T47D (cell line): Measurements from ENCODE around the gene CCRL2.
A peak's percentile ranks its signal among the peaks of the same experiment; 100 is the strongest.

Experiments
- DNase-seq, 2 experiments: peaks; one replicate each; pipeline versions ENCODE4 v3.0.0 to v3.0.0-alpha.2; 2011 to 2012; ENCODE audit warnings: low read depth in 1 of 2, low spot score in 1 of 2
- JUND ChIP-seq: IDR thresholded peaks from 2 replicates; pipeline ENCODE4 v1.6.1; 2012; ENCODE audit warnings: low read depth
- in situ Hi-C: cut with HindIII; loops from 2 replicates; pipeline ENCODE4 v1.10.0; 2016; ENCODE audit warnings: low sequenced_read_pairs, low pct_unique_long_range_greater_than_20kb

Gene CCRL2

DNA sequence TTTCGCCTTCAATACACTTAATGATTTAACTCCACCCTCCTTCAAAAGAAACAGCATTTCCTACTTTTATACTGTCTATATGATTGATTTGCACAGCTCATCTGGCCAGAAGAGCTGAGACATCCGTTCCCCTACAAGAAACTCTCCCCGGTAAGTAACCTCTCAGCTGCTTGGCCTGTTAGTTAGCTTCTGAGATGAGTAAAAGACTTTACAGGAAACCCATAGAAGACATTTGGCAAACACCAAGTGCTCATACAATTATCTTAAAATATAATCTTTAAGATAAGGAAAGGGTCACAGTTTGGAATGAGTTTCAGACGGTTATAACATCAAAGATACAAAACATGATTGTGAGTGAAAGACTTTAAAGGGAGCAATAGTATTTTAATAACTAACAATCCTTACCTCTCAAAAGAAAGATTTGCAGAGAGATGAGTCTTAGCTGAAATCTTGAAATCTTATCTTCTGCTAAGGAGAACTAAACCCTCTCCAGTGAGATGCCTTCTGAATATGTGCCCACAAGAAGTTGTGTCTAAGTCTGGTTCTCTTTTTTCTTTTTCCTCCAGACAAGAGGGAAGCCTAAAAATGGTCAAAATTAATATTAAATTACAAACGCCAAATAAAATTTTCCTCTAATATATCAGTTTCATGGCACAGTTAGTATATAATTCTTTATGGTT, 36.1 kb upstream of the CCRL2 start, which contains the start of gene CCR5:
TSS of gene CCR5 (plus strand) at position 108 of the 680 bp plus-strand sequence. CDS start 1,957 bp downstream, outside the sequence.
- in situ Hi-C loops, result no loop called here
- DNase-seq, result no peak
- TF ChIP-seq JUND, result no peak

DNA sequence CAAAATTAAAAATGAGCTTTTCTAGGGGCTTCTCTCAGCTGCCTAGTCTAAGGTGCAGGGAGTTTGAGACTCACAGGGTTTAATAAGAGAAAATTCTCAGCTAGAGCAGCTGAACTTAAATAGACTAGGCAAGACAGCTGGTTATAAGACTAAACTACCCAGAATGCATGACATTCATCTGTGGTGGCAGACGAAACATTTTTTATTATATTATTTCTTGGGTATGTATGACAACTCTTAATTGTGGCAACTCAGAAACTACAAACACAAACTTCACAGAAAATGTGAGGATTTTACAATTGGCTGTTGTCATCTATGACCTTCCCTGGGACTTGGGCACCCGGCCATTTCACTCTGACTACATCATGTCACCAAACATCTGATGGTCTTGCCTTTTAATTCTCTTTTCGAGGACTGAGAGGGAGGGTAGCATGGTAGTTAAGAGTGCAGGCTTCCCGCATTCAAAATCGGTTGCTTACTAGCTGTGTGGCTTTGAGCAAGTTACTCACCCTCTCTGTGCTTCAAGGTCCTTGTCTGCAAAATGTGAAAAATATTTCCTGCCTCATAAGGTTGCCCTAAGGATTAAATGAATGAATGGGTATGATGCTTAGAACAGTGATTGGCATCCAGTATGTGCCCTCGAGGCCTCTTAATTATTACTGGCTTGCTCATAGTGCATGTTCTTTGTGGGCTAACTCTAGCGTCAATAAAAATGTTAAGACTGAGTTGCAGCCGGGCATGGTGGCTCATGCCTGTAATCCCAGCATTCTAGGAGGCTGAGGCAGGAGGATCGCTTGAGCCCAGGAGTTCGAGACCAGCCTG, 35.3 kb upstream of the CCRL2 start:
- in situ Hi-C loops, result no loop called here
- no peak for TF ChIP-seq JUND
- no peak for DNase-seq

DNA sequence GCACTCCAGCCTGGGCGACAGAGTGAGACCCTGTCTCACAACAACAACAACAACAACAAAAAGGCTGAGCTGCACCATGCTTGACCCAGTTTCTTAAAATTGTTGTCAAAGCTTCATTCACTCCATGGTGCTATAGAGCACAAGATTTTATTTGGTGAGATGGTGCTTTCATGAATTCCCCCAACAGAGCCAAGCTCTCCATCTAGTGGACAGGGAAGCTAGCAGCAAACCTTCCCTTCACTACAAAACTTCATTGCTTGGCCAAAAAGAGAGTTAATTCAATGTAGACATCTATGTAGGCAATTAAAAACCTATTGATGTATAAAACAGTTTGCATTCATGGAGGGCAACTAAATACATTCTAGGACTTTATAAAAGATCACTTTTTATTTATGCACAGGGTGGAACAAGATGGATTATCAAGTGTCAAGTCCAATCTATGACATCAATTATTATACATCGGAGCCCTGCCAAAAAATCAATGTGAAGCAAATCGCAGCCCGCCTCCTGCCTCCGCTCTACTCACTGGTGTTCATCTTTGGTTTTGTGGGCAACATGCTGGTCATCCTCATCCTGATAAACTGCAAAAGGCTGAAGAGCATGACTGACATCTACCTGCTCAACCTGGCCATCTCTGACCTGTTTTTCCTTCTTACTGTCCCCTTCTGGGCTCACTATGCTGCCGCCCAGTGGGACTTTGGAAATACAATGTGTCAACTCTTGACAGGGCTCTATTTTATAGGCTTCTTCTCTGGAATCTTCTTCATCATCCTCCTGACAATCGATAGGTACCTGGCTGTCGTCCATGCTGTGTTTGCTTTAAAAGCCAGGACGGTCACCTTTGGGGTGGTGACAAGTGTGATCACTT, 34.3 kb upstream of the CCRL2 start:
- TF ChIP-seq JUND, result no peak
- peak in 1 of 2 experiments; percentile 73 for DNase-seq
- in situ Hi-C loops, result no loop called here

DNA sequence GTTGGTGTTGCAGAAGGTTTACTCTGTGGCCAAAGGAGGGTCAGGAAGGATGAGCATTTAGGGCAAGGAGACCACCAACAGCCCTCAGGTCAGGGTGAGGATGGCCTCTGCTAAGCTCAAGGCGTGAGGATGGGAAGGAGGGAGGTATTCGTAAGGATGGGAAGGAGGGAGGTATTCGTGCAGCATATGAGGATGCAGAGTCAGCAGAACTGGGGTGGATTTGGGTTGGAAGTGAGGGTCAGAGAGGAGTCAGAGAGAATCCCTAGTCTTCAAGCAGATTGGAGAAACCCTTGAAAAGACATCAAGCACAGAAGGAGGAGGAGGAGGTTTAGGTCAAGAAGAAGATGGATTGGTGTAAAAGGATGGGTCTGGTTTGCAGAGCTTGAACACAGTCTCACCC, 32.3 kb upstream of the CCRL2 start:
- no peak for TF ChIP-seq JUND
- DNase-seq, result no peak
- in situ Hi-C loops, result no loop called here

DNA sequence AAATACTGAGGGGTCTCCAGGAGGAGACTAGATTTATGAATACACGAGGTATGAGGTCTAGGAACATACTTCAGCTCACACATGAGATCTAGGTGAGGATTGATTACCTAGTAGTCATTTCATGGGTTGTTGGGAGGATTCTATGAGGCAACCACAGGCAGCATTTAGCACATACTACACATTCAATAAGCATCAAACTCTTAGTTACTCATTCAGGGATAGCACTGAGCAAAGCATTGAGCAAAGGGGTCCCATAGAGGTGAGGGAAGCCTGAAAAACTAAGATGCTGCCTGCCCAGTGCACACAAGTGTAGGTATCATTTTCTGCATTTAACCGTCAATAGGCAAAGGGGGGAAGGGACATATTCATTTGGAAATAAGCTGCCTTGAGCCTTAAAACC, 31.8 kb upstream of the CCRL2 start:
- in situ Hi-C loops, result no loop called here
- TF ChIP-seq JUND, result no peak
- DNase-seq, result no peak

DNA sequence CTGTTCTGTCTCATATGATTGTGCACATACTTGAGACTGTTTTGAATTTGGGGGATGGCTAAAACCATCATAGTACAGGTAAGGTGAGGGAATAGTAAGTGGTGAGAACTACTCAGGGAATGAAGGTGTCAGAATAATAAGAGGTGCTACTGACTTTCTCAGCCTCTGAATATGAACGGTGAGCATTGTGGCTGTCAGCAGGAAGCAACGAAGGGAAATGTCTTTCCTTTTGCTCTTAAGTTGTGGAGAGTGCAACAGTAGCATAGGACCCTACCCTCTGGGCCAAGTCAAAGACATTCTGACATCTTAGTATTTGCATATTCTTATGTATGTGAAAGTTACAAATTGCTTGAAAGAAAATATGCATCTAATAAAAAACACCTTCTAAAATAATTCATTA, 31.2 kb upstream of the CCRL2 start:
- in situ Hi-C loops, result no loop called here
- DNase-seq, result no peak
- no peak for TF ChIP-seq JUND

GRCh38 chr3:46378426-46378942, 28.6 kb upstream of the CCRL2 start:
- in situ Hi-C loops, result no loop called here
- peak; percentile 44 to 73 for DNase-seq

DNA sequence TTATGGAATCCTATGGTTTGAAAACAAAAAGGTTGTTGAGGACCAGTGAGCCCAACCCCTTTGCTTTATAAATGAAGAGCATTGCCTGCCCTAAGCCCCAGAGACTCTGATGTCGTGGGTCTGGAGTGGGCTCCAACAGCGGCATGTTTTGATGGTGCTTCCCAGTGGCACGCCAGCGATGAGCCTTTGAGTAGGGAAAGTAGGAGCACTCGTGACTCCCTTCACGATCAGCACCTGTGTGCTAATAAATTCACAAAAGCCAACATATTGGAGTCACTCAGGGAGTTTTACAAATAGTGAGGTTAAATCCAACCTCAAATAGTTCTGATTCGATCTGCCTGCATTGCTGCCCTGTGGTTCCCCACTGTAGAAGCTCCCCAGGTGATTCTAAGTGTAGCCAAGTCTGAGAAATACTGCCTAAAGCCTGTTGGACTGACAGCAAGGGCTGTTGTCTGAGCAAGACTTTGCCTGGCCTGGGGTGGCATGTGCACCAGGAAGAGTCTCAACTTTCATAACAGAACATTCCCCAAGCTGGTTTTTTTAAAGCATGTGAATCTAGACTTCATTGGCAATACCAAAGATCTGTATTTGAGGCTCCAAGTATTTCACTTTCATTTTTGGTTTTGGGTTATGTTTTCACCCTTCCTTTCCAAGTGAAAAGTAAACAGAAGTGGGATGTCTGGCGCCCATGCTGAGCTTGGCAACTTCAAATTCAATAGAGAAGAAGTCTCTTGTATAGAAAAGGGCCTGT, 26.4 kb upstream of the CCRL2 start:
- in situ Hi-C loops, result no loop called here

More at GRCh38 chr3:46378426-46378942, 28.6 kb upstream of the CCRL2 start:
- TF ChIP-seq JUND, result no peak

GRCh38 chr3:46381625-46382024, 25.4 kb upstream of the CCRL2 start:
- DNase-seq, result no peak
- in situ Hi-C loops, result no loop called here
- no peak for TF ChIP-seq JUND

More for the DNA sequence above, 26.4 kb upstream of the CCRL2 start:
- peak in 1 of 2 experiments; percentile 65 for DNase-seq
- TF ChIP-seq JUND, result no peak

GRCh38 chr3:46383211-46383950, 23.7 kb upstream of the CCRL2 start:
- DNase-seq, result no peak
- in situ Hi-C loops, result no loop called here
- TF ChIP-seq JUND, result no peak

GRCh38 chr3:46383951-46384330, 23.1 kb upstream of the CCRL2 start:
- DNase-seq, result no peak
- in situ Hi-C loops, result no loop called here
- TF ChIP-seq JUND, result no peak
